Stimulated activated CD8-positive, alpha-beta memory T cell treated with anti-CD3 and anti-CD28 coated beads, Interleukin-15, amount 100 ng/mL, for 1 hour (primary cell): ENCODE data around the gene CLEC20A.
"Not testable (repeated sequence)": the region's sequence is repeated elsewhere in the genome, so short reads cannot be mapped to it uniquely, and the experiment has no call there.

ENCODE experiments used
- DNase-seq: peaks from one replicate; pipeline ENCODE4 v3.0.0-alpha.2; 2020; ENCODE audit warnings: low read depth

The CLEC20A gene

GRCh38 chr1:178529364-178530036 is 32.7 kb upstream of the CLEC20A start:
- DNase-seq: no peak

GRCh38 chr1:178528953-178529335 is 32.2 kb upstream of the CLEC20A start:
- no peak for DNase-seq

GRCh38 chr1:178528228-178528952 is 31.6 kb upstream of the CLEC20A start:
- DNase-seq: no peak

GRCh38 chr1:178527117-178527516 is 30.4 kb upstream of the CLEC20A start:
- DNase-seq: no peak

GRCh38 chr1:178521241-178521640 is 24.5 kb upstream of the CLEC20A start:
- DNase-seq: no peak

GRCh38 chr1:178520803-178521202 is 24.0 kb upstream of the CLEC20A start:
- DNase-seq: no peak

- DNase-seq: no peak
Observed at GRCh38 chr1:178518894-178519293, 22.1 kb upstream of the CLEC20A start.

GRCh38 chr1:178516110-178516509 is 19.3 kb upstream of the CLEC20A start:
- no peak for DNase-seq

- DNase-seq: no peak
Observed at GRCh38 chr1:178513278-178513983, 16.7 kb upstream of the CLEC20A start.

- DNase-seq: no peak
Observed at GRCh38 chr1:178512566-178513277, 16.0 kb upstream of the CLEC20A start, which contains the start of gene TEX35. Gene TEX35 (plus strand): TSS chr1:178513109. CDS start chr1:178513189, 80 bp downstream.

GRCh38 chr1:178510155-178510554 is 13.4 kb upstream of the CLEC20A start:
- no peak for DNase-seq

GRCh38 chr1:178509414-178510007 is 12.7 kb upstream of the CLEC20A start:
- no peak for DNase-seq

GRCh38 chr1:178506669-178507068 is 9.9 kb upstream of the CLEC20A start:
- DNase-seq: no peak

- DNase-seq: no peak
Observed at GRCh38 chr1:178506177-178506576, 9.4 kb upstream of the CLEC20A start.

- no peak for DNase-seq
Observed at GRCh38 chr1:178504286-178504685, 7.5 kb upstream of the CLEC20A start.

GRCh38 chr1:178503849-178504248 is 7.1 kb upstream of the CLEC20A start:
- DNase-seq: no peak

- not testable (repeated sequence) for DNase-seq
Observed at GRCh38 chr1:178503316-178503715, 6.6 kb upstream of the CLEC20A start.

- DNase-seq: no peak
Observed at GRCh38 chr1:178502856-178503255, 6.1 kb upstream of the CLEC20A start.

- DNase-seq: no peak
Observed at GRCh38 chr1:178502330-178502714, 5.6 kb upstream of the CLEC20A start.

GRCh38 chr1:178501705-178502329 is 5.1 kb upstream of the CLEC20A start:
- DNase-seq: peak; percentile 21

- no peak for DNase-seq
Observed at GRCh38 chr1:178500936-178501554, 4.3 kb upstream of the CLEC20A start.
